BLaER1 treated with 17β-estradiol and CSF1 and Interleukin-3, amounts not matched to agents 10 nM and 100 nM (cell line): ENCODE data around the gene CRYL1.

Experiments used
- H3K27ac ChIP-seq, 11 experiments: shearing (Covaris generic); formaldehyde crosslinking; 2 replicates each; pipeline ENCODE4 v1.8.1; 2022
- H3K27me3 ChIP-seq, 11 experiments: shearing (Covaris generic); formaldehyde crosslinking; 2 replicates each; pipeline ENCODE4 v1.8.1; 2022
- H3K36me3 ChIP-seq, 11 experiments: shearing (Covaris generic); formaldehyde crosslinking; 2 replicates each; pipeline ENCODE4 v1.8.1; 2022
- H3K4me1 ChIP-seq, 10 experiments: shearing (Covaris generic); formaldehyde crosslinking; 2 replicates each; pipeline ENCODE4 v1.8.1; 2022
- H3K4me2 ChIP-seq, 11 experiments: shearing (Covaris generic); formaldehyde crosslinking; 2 replicates each; pipeline ENCODE4 v1.8.1; 2022
- H3K4me3 ChIP-seq, 10 experiments: shearing (Covaris generic); formaldehyde crosslinking; 2 replicates each; pipeline ENCODE4 v1.8.1; 2022
- H3K9ac ChIP-seq, 11 experiments: shearing (Covaris generic); formaldehyde crosslinking; 2 replicates each; pipeline ENCODE4 v1.8.1; 2022
- H3K9me3 ChIP-seq, 11 experiments: shearing (Covaris generic); formaldehyde crosslinking; replicated peaks in 1 of 11; 2 replicates each; pipeline ENCODE4 v1.8.1; 2022
- H4K20me1 ChIP-seq, 11 experiments: shearing (Covaris generic); formaldehyde crosslinking; 2 replicates each; pipeline ENCODE4 v1.8.1; 2022
- Cebpa-rat ChIP-seq, 11 experiments: shearing (Covaris generic); IDR thresholded peaks; 2 replicates each; pipeline ENCODE4 v1.8.1; 2022

Gene CRYL1

GRCh38 chr13:20544201-20544923 lies 18.7 kb upstream of the CRYL1 start:
- Histone ChIP-seq H3K9ac (no peak overlapping the region), H3K27ac (0 out of 22 replicates have a peak overlapping the region, but pooled peaks of 1 of the 11 experiments have one; percentile 38), H4K20me1 (no peaks in the 10 kb centered on the region), H3K4me1 (peaks cover 20 to 45% (median 27%) of the 10 kb centered on the region in 10 experiments), H3K4me2 (peak overlapping the region in 4 of 11 experiments; percentile 4 to 81 (median 66); a peak in 6 of 22 replicates), H3K36me3 (no peaks in the 10 kb centered on the region), H3K4me3 (no peak overlapping the region), H3K9me3 (peaks cover 0 to 8% (median 6%) of the 10 kb centered on the region in 11 experiments; a peak in 16 of 22 replicates), H3K27me3 (no peaks in the 10 kb centered on the region)
- TF ChIP-seq Cebpa-rat (IDR thresholded peaks at IDR 0.05): no peak

DNA sequence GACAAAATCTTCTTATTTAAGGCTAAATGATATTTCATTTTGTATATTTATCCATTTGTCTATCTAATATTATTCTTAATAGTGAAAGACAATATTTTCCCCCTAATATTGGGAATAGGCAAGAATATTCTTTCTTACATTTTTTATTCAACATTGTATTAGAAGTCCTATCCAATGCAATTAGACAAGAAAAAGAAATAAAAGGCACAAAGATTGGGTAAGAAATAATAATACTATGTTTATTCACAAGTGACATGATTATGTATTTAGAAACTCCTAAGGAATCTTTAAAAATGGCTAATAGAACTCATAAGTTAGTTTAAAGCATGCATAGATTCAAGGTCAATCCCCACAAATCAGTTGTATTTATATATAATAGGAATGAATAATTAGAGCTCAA lies 11.3 kb upstream of the CRYL1 start:
- Histone ChIP-seq H3K27me3 (no peaks in the 10 kb centered on the region), H3K4me3 (no peak overlapping the region)

DNA sequence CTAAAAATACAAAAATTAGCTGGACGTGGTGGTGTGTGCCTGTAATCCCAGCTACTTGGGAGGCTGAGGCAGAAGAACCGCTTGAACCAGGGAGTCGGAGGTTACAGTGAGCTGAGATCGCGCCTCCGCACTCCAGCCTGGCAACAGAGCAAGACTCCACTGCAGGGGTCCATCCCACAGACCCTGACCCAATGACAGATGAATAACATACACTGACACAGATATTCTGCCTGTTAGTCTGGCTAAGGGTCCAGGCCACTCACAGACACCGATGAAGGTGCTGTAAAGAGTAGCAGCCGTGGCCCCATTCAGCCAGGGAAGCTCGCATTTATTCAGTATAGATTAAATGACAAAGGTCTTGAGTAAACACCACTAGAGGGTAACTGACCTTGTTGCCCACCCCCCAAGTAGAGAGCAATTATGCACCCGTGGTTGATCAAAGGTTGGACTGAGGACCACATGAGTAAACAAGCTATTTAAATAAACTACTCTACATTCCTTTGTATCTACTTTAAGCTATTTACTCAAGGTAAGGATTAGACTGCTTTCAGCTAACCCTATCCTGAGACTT lies 8.5 kb upstream of the CRYL1 start:
- Histone ChIP-seq H3K4me1 (peaks cover 0 to 8% (median 0%) of the 10 kb centered on the region in 10 experiments; a peak in 6 of 20 replicates), H3K27ac (no peak overlapping the region), H3K36me3 (no peaks in the 10 kb centered on the region), H3K4me3 (no peak overlapping the region), H3K4me2 (no peak overlapping the region), H3K9ac (no peak overlapping the region), H3K9me3 (peaks cover 38 to 60% (median 46%) of the 10 kb centered on the region in 11 experiments), H3K27me3 (no peaks in the 10 kb centered on the region), H4K20me1 (no peaks in the 10 kb centered on the region)
- TF ChIP-seq Cebpa-rat (IDR thresholded peaks at IDR 0.05): no peak

More for the DNA sequence above, 11.3 kb upstream of the CRYL1 start:
- H3K4me1 ChIP-seq: peaks cover 0 to 6% (median 0%) of the 10 kb centered on the region in 10 experiments; a peak in 2 of 20 replicates
- H3K27ac ChIP-seq: no peak overlapping the region
- no peak overlapping the region for H3K9ac ChIP-seq
- TF ChIP-seq Cebpa-rat (IDR thresholded peaks at IDR 0.05): no peak
- no peak overlapping the region for H3K4me2 ChIP-seq
- no peaks in the 10 kb centered on the region for H3K36me3 ChIP-seq
- H4K20me1 ChIP-seq: no peaks in the 10 kb centered on the region
- peaks cover 36 to 60% (median 48%) of the 10 kb centered on the region in 11 experiments for H3K9me3 ChIP-seq

- Histone ChIP-seq H3K36me3 (no peaks in the 10 kb centered on the region), H3K27me3 (no peaks in the 10 kb centered on the region), H3K27ac (no peak overlapping the region), H4K20me1 (no peaks in the 10 kb centered on the region), H3K4me1 (peaks cover 19 to 46% (median 32%) of the 10 kb centered on the region in 10 experiments), H3K4me2 (peak overlapping the region in 6 of 11 experiments; percentile 25 to 95 (median 47); a peak in 7 of 22 replicates), H3K9ac (no peak overlapping the region), H3K4me3 (no peak overlapping the region), H3K9me3 (peaks cover 1 to 20% (median 7%) of the 10 kb centered on the region in 11 experiments; a peak in 14 of 22 replicates)
- TF ChIP-seq Cebpa-rat (IDR thresholded peaks at IDR 0.05): no peak
These were observed 2.8 kb upstream of the CRYL1 start for GRCh38 chr13:20528452-20528851.

GRCh38 chr13:20526664-20527063 lies 1.0 kb upstream of the CRYL1 start:
- Histone ChIP-seq H3K9ac (peak overlapping the region; percentile 60 to 94 (median 85); a peak in 19 of 22 replicates), H3K36me3 (no peaks in the 10 kb centered on the region), H4K20me1 (peaks cover 0 to 6% (median 0%) of the 10 kb centered on the region in 11 experiments; a peak in 1 of 22 replicates), H3K4me3 (peak overlapping the region; percentile 74 to 93 (median 81)), H3K27ac (peak overlapping the region in 10 of 11 experiments; percentile 69 to 95 (median 84); a peak in 17 of 22 replicates), H3K27me3 (no peaks in the 10 kb centered on the region), H3K4me1 (peaks cover 19 to 55% (median 32%) of the 10 kb centered on the region in 10 experiments), H3K4me2 (peak overlapping the region; percentile 79 to 99 (median 94)), H3K9me3 (peaks cover 0 to 9% (median 6%) of the 10 kb centered on the region in 11 experiments; a peak in 10 of 22 replicates)
- no peak for TF ChIP-seq Cebpa-rat (IDR thresholded peaks at IDR 0.05)

DNA sequence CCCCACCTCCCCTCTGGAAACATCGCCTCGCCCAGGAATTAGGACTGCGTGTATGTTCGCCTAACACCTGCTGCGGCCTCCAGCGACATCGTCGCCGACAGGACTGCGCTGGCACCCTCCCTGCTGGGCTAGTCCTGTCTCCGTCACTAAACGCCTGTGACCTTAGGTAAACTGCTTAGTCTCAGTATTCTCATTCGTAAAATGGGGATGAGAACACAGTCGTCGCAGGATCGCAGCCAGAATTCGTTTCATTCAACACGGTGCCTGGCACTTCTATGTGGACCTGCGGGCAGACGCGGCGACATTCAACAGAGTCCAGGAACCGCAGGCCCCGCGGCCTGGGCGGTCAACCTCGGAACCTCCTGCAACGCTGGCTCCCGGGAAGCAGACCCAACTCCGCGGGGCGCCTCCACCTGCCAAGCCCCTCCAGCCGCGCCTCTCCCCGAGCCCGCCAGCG lies 485 bp downstream of the CRYL1 start:
- peak overlapping the region; percentile 74 to 93 (median 81) for H3K4me3 ChIP-seq
- H3K27me3 ChIP-seq: no peaks in the 10 kb centered on the region
- peak overlapping the region; percentile 66 to 95 (median 81) for H3K27ac ChIP-seq
- peak overlapping the region; percentile 79 to 97 (median 86) for H3K9ac ChIP-seq
- no peak for TF ChIP-seq Cebpa-rat (IDR thresholded peaks at IDR 0.05)
- H3K36me3 ChIP-seq: peaks cover 0 to 4% (median 0%) of the 10 kb centered on the region in 11 experiments; a peak in 3 of 22 replicates
- H3K4me2 ChIP-seq: peak overlapping the region; percentile 79 to 100 (median 95)
- H3K4me1 ChIP-seq: peaks cover 19 to 62% (median 32%) of the 10 kb centered on the region in 10 experiments
- peaks cover 0 to 9% (median 0%) of the 10 kb centered on the region in 11 experiments; a peak in 4 of 22 replicates for H3K9me3 ChIP-seq
- H4K20me1 ChIP-seq: peaks cover 0 to 6% (median 0%) of the 10 kb centered on the region in 11 experiments; a peak in 1 of 22 replicates

DNA sequence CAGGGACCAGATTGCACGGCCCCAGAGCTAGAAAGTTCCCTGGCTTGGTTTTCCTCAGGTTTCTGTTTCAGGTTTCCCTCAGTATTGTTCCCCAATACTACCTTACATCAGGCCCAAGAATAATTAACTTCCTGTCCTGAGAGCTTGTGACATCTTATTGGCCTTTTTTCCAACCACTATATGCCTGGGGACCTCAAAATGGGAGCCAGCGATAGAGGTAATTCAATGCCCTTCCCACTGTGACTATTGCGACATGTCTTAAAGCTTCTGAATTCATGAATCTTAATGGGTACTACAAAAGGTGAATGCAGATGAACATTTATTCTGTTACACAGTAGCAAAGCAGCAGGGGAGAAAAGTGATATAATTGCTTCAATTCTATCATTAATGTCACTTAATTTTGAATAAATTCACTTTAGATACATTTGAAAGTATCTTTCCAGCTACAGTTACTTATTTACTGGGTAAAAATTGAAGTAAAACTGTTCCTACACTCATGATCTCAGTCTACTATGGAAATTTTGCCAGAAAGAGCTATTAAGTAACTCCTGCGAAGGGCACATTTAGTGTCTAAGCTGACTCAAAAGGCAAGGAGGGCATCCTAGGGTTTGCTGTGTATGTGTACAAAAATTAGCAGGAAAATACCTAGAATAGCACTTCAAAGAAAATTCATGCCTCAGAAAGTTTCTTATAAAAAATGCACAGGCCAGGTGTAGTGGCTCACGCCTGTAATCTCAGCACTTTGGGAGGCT lies 4.1 kb downstream of the CRYL1 start:
- Histone ChIP-seq H3K27me3 (no peaks in the 10 kb centered on the region), H3K27ac (no peak overlapping the region), H3K36me3 (peaks cover 0 to 10% (median 0%) of the 10 kb centered on the region in 11 experiments; a peak in 5 of 22 replicates), H4K20me1 (peaks cover 0 to 6% (median 0%) of the 10 kb centered on the region in 11 experiments; a peak in 1 of 22 replicates), H3K9ac (no peak overlapping the region), H3K4me2 (0 out of 22 replicates have a peak overlapping the region, but pooled peaks of 1 of the 11 experiments have one; percentile 24), H3K4me3 (no peak overlapping the region), H3K4me1 (peaks cover 6 to 33% (median 14%) of the 10 kb centered on the region in 10 experiments), H3K9me3 (peaks cover 0 to 16% (median 0%) of the 10 kb centered on the region in 11 experiments; a peak in 4 of 22 replicates)
- peak in 6 of 11 experiments; percentile 40 to 67 (median 54); a peak in 6 of 22 replicates for TF ChIP-seq Cebpa-rat (IDR thresholded peaks at IDR 0.05)

DNA sequence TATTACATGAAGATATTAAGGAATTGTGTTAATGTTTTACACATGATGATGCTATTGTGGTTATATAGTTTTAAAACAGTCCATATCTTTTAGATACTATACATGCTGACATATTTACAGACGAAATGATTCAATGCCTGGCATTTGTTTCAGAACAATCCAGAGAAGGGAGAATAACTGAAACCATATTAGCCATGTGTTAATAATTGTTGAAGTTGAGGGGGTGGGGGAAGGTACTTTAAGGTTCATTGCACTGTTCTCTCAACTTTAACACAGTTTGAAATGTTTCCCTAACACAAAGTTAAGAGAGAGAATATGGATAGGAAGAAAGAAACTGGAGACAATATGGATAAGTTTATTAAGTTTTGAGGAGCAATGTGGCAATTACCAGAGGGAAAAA lies 5.8 kb downstream of the CRYL1 start:
- peaks cover 0 to 10% (median 0%) of the 10 kb centered on the region in 11 experiments; a peak in 5 of 22 replicates for H3K36me3 ChIP-seq
- H3K9me3 ChIP-seq: peaks cover 0 to 19% (median 0%) of the 10 kb centered on the region in 11 experiments; a peak in 4 of 22 replicates
- no peaks in the 10 kb centered on the region for H3K27me3 ChIP-seq
- H3K9ac ChIP-seq: no peak overlapping the region
- H3K4me3 ChIP-seq: no peak overlapping the region
- no peak overlapping the region for H3K4me2 ChIP-seq
- H4K20me1 ChIP-seq: peaks cover 0 to 6% (median 0%) of the 10 kb centered on the region in 11 experiments; a peak in 1 of 22 replicates
- no peak for TF ChIP-seq Cebpa-rat (IDR thresholded peaks at IDR 0.05)
- no peak overlapping the region for H3K27ac ChIP-seq
- H3K4me1 ChIP-seq: peaks cover 0 to 30% (median 5%) of the 10 kb centered on the region in 10 experiments; a peak in 14 of 20 replicates
